DOHH2 (cell line): ENCODE data around the gene KIF26B.

ENCODE experiments used
- EZH2phosphoT487 ChIP-seq: fragments of 200-600 bp; sonication (generic); IDR thresholded peaks from 2 replicates; pipeline ENCODE4 v1.6.1; 2017; ENCODE audit warnings: borderline replicate concordance, mild to moderate bottlenecking, antibody characterized with exemption, low read length, moderate library complexity, mixed read lengths
- TF ChIP-seq, protein P1 (sequence below): fragments of 200-600 bp; sonication (generic); IDR thresholded peaks from one replicate; pipeline ENCODE4 v1.5.1; 2014; ENCODE audit warnings: antibody characterized with exemption, mild to moderate bottlenecking, low read depth, low read length; ENCODE audit not compliant: poor library complexity, severe bottlenecking

DNA sequence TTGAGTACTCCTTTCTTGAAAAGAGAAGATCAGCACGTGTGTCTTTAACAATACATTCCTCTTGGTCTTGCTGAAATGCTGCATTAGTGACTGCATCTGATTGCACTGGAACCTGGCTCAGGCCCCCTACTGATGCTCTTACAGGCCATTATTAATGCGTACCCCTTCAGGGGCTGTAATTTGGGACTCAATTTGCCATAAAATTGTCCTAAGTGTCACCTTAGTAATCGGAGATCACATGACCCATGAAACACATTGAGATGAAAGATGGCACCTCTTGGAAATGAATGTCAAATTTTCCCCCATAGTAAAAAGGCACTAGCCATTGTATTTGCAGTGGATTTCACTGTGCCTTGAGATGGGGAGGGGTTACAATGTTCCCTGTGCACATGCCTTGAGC lies 563.3 kb downstream of the KIF26B start:
- TF ChIP-seq, protein P1, sequence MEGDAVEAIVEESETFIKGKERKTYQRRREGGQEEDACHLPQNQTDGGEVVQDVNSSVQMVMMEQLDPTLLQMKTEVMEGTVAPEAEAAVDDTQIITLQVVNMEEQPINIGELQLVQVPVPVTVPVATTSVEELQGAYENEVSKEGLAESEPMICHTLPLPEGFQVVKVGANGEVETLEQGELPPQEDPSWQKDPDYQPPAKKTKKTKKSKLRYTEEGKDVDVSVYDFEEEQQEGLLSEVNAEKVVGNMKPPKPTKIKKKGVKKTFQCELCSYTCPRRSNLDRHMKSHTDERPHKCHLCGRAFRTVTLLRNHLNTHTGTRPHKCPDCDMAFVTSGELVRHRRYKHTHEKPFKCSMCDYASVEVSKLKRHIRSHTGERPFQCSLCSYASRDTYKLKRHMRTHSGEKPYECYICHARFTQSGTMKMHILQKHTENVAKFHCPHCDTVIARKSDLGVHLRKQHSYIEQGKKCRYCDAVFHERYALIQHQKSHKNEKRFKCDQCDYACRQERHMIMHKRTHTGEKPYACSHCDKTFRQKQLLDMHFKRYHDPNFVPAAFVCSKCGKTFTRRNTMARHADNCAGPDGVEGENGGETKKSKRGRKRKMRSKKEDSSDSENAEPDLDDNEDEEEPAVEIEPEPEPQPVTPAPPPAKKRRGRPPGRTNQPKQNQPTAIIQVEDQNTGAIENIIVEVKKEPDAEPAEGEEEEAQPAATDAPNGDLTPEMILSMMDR: no peak
- no peak for TF ChIP-seq EZH2phosphoT487
